Measurements from ENCODE around the gene SHMT2. TPM values are rescaled to one million over a fixed set of nuclear protein-coding genes. Genes with fewer than 3 reads are reported as not detected.

The SHMT2 gene
- total and polyA plus RNA-seq, 9 of the 15 experiments (the other 6 are each of a cell fraction or from before 2014, with no cell fraction given): 46.1 to 319 (median 115) TPM

DNA sequence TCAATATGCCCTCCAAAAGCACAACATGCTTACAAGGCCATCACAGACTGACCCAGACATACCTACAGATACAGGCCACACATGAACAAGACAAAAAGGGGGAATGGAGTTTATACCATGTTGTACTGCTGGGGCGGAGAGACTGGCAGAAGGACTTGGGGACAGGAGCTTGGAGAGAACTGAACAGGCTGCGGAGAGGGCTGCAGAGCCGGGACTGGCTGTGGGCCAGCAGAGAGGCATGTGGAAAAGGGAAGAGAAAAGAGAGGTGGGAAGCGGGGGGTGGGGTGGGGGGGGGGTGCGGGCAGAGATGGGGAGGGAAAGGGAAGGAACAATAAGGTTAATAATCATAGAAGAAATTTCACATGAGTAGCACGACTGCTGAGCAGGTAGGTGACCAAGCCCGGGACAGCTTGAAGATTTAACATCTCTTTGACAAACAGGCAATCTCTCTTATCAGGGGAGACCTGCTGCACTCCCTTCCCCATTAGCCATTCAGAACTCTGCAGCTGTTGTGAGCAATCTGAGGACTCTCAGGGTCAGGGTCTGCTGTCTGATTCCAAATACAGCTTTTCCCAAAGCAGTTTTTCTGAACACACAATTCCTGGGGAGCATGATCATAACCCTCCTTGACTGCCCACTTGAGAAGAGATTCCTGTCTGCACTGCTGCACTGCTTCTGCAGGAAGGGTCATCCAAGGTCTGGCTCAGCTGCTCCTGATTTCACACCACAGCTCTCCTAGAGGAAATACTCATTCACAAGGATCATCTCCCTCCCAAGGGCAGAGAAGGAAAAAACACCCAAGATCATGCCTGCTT, 43.0 kb downstream of the SHMT2 start (continued):
- TF ChIP-seq CBX8 (IDR thresholded peaks at IDR 0.05; ENCODE audit: borderline replicate concordance, extremely low read depth, low read depth, low read length, poor library complexity, severe bottlenecking) (no peak), DPF2 (IDR thresholded peaks at IDR 0.05) (peak; percentile 48; the same call in 1 of the 2 replicates), ATF7 (IDR thresholded peaks at IDR 0.05) (no peak), TAF9B (IDR thresholded peaks at IDR 0.05; ENCODE audit: partially characterized antibody) (no peak), SREBF2 (CRISPR knock-in tag; IDR thresholded peaks at IDR 0.05) (no peak), FOXP1 (CRISPR knock-in tag; IDR thresholded peaks at IDR 0.05) (no peak), EZH2 (IDR thresholded peaks at IDR 0.05; ENCODE audit: borderline replicate concordance, low read depth, low read length) (no peak), HDGF (IDR thresholded peaks at IDR 0.05) (no peak)
- TF ChIP-seq, protein P1, sequence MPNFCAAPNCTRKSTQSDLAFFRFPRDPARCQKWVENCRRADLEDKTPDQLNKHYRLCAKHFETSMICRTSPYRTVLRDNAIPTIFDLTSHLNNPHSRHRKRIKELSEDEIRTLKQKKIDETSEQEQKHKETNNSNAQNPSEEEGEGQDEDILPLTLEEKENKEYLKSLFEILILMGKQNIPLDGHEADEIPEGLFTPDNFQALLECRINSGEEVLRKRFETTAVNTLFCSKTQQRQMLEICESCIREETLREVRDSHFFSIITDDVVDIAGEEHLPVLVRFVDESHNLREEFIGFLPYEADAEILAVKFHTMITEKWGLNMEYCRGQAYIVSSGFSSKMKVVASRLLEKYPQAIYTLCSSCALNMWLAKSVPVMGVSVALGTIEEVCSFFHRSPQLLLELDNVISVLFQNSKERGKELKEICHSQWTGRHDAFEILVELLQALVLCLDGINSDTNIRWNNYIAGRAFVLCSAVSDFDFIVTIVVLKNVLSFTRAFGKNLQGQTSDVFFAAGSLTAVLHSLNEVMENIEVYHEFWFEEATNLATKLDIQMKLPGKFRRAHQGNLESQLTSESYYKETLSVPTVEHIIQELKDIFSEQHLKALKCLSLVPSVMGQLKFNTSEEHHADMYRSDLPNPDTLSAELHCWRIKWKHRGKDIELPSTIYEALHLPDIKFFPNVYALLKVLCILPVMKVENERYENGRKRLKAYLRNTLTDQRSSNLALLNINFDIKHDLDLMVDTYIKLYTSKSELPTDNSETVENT (CRISPR knock-in tag; IDR thresholded peaks at IDR 0.05): no peak
- TF ChIP-seq, protein P2, sequence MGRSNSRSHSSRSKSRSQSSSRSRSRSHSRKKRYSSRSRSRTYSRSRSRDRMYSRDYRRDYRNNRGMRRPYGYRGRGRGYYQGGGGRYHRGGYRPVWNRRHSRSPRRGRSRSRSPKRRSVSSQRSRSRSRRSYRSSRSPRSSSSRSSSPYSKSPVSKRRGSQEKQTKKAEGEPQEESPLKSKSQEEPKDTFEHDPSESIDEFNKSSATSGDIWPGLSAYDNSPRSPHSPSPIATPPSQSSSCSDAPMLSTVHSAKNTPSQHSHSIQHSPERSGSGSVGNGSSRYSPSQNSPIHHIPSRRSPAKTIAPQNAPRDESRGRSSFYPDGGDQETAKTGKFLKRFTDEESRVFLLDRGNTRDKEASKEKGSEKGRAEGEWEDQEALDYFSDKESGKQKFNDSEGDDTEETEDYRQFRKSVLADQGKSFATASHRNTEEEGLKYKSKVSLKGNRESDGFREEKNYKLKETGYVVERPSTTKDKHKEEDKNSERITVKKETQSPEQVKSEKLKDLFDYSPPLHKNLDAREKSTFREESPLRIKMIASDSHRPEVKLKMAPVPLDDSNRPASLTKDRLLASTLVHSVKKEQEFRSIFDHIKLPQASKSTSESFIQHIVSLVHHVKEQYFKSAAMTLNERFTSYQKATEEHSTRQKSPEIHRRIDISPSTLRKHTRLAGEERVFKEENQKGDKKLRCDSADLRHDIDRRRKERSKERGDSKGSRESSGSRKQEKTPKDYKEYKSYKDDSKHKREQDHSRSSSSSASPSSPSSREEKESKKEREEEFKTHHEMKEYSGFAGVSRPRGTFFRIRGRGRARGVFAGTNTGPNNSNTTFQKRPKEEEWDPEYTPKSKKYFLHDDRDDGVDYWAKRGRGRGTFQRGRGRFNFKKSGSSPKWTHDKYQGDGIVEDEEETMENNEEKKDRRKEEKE (IDR thresholded peaks at IDR 0.05; ENCODE audit: borderline replicate concordance in 1 of 2, control insufficient read depth in 1 of 2, low read depth in 2 of 2, low read length in 1 of 2): no peak
- TF ChIP-seq, protein P3, sequence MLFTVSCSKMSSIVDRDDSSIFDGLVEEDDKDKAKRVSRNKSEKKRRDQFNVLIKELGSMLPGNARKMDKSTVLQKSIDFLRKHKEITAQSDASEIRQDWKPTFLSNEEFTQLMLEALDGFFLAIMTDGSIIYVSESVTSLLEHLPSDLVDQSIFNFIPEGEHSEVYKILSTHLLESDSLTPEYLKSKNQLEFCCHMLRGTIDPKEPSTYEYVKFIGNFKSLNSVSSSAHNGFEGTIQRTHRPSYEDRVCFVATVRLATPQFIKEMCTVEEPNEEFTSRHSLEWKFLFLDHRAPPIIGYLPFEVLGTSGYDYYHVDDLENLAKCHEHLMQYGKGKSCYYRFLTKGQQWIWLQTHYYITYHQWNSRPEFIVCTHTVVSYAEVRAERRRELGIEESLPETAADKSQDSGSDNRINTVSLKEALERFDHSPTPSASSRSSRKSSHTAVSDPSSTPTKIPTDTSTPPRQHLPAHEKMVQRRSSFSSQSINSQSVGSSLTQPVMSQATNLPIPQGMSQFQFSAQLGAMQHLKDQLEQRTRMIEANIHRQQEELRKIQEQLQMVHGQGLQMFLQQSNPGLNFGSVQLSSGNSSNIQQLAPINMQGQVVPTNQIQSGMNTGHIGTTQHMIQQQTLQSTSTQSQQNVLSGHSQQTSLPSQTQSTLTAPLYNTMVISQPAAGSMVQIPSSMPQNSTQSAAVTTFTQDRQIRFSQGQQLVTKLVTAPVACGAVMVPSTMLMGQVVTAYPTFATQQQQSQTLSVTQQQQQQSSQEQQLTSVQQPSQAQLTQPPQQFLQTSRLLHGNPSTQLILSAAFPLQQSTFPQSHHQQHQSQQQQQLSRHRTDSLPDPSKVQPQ (CRISPR knock-in tag; IDR thresholded peaks at IDR 0.05; ENCODE audit: borderline replicate concordance): no peak

Data from K562 (cell line).